AG09319 (cell line): Measurements from ENCODE around the gene FOXJ1.
"Not testable (repeated sequence)": the region's sequence is repeated elsewhere in the genome, so short reads cannot be mapped to it uniquely, and the experiment has no call there.

ENCODE experiments used
- DNase-seq: peaks from one replicate; pipeline ENCODE4 v3.0.0-alpha.2; 2010; ENCODE audit warnings: low read depth; ENCODE audit errors: extremely low read depth
- CTCF ChIP-seq: IDR thresholded peaks from 2 replicates; pipeline ENCODE4 v1.5.1; 2011; ENCODE audit warnings: low read depth, mild to moderate bottlenecking, inconsistent platforms, low read length, moderate library complexity

The FOXJ1 gene

GRCh38 chr17:76141212-76142038 lies at the start of gene FOXJ1:
TSS of gene FOXJ1 (minus strand) at chr17:76141245. CDS start at chr17:76140395, 850 bp downstream.
- peak; percentile 54 for DNase-seq
- TF ChIP-seq CTCF: no peak

- no peak for DNase-seq
- TF ChIP-seq CTCF: no peak
These were observed 48.7 kb upstream of the FOXJ1 start for GRCh38 chr17:76189741-76190140.

- no peak for TF ChIP-seq CTCF
- DNase-seq: no peak
These were observed 48.2 kb upstream of the FOXJ1 start for GRCh38 chr17:76189247-76189646.

- no peak for DNase-seq
- no peak for TF ChIP-seq CTCF
These were observed 47.4 kb upstream of the FOXJ1 start for GRCh38 chr17:76188213-76189016.

- not testable (repeated sequence) for DNase-seq
These were observed 45.7 kb upstream of the FOXJ1 start for GRCh38 chr17:76186774-76187173.

- no peak for DNase-seq
- no peak for TF ChIP-seq CTCF
These were observed 43.2 kb upstream of the FOXJ1 start for GRCh38 chr17:76184290-76184689.

GRCh38 chr17:76182016-76182764 lies 41.1 kb upstream of the FOXJ1 start:
- peak; percentile 85 for TF ChIP-seq CTCF
- DNase-seq: peak; percentile 65
